Astrocyte of the cerebellum (primary cell): ENCODE measurements around the gene SNX25.
"Not testable (repeated sequence)": the region's sequence is repeated elsewhere in the genome, so short reads cannot be mapped to it uniquely, and the experiment has no call there.

ENCODE experiments used
- DNase-seq: peaks from one replicate; pipeline ENCODE4 v3.0.0-alpha.2; 2011; ENCODE audit warnings: low read depth
- H3K4me3 ChIP-seq: 2 replicates; pipeline ENCODE4 v1.5.1; 2011; ENCODE audit warnings: mild to moderate bottlenecking, low read depth, low read length, moderate library complexity
- CTCF ChIP-seq: IDR thresholded peaks from 2 replicates; pipeline ENCODE4 v1.5.1; 2012; ENCODE audit warnings: low read length, low read depth, moderate library complexity, mild to moderate bottlenecking; ENCODE audit errors: missing control alignments
- in situ Hi-C: cut with HindIII; loops from 2 replicates; pipeline ENCODE4 v1.10.0; 2017; ENCODE audit warnings: low sequenced_read_pairs

Gene SNX25

DNA sequence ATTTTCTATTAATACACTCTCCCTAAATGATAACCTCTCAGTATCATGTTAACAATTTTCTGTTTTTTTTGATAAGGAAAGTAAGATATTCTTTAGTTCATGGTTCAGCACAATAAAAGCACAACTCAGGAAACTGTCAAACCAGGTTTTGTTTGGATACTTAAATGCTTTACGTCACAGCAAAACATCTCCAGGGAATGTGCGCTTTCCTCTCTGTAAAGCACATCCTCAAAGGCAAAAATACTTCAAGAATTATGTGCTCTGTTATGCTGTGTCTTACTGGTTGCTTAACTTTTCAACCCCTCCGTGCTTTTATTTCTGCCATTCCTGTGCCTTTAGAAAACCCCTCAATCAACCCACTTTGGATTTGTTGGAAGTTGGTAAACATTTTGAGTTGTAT is 27.8 kb downstream of the SNX25 start:
- no peak for DNase-seq
- no peak overlapping the region for H3K4me3 ChIP-seq
- no peak for TF ChIP-seq CTCF
- in situ Hi-C loops, result loop anchor here (5.0 kb wide), 1 partner anchor 55 kb away; no protein-coding TSS in a partner anchor

GRCh38 chr4:185238215-185238681 is 28.9 kb downstream of the SNX25 start:
- no peak overlapping the region for H3K4me3 ChIP-seq
- no peak for DNase-seq
- in situ Hi-C loops, result loop anchor here (5.0 kb wide), 1 partner anchor 56 kb away; no protein-coding TSS in a partner anchor
- no peak for TF ChIP-seq CTCF

GRCh38 chr4:185238750-185239149 is 29.4 kb downstream of the SNX25 start:
- TF ChIP-seq CTCF, result no peak
- H3K4me3 ChIP-seq, result no peak overlapping the region
- DNase-seq, result no peak
- in situ Hi-C loops, result loop anchor here (5.0 kb wide), 1 partner anchor 56 kb away; no protein-coding TSS in a partner anchor

DNA sequence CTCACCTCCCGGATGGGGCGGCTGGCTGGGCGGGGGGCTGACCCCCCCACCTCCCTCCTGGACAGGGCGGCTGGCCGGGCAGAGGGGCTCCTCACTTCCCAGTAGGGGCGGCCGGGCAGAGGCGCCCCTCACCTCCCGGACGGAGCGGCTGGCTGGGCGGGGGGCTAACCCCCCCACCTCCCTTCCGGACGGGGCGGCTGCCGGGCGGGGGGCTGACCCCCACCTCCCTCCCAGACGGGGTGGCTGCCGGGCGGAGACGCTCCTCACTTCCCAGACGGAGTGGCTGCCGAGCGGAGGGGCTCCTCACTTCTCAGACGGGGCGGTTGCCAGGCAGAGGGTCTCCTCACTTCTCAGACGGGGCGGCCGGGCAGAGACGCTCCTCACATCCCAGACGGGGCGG is 31.1 kb downstream of the SNX25 start:
- in situ Hi-C loops, H3K4me3 ChIP-seq, DNase-seq: not testable (repeated sequence)

GRCh38 chr4:185242749-185243533 is 33.5 kb downstream of the SNX25 start:
- in situ Hi-C loops, result no loop called here
- TF ChIP-seq CTCF, result no peak
- no peak for DNase-seq
- no peak overlapping the region for H3K4me3 ChIP-seq

DNA sequence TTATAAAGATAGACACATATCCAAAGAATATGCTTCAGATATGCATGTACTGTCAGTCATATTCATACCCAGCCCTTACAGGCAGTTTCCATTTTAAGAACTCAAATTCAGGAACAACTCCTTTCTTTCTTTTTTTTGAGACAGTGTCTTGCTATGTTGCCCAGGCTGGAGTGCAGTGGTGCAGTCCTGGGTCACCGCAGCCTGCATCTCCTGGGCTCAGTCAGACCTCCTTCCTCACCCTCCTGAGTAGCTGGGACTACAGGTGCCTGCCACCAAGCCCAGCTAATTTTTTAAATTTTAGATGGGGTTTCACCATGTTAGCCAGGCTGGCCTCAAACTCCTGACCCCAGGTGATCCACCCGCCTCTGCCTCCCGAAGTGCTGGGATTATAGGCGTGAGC is 34.5 kb downstream of the SNX25 start:
- no peak overlapping the region for H3K4me3 ChIP-seq
- no peak for DNase-seq
- TF ChIP-seq CTCF, result no peak
- in situ Hi-C loops, result no loop called here

- DNase-seq, result no peak
- in situ Hi-C loops, result no loop called here
- no peak for TF ChIP-seq CTCF
Observed at GRCh38 chr4:185244763-185245162, 35.4 kb downstream of the SNX25 start.

More at GRCh38 chr4:185244763-185245162, 35.4 kb downstream of the SNX25 start:
- H3K4me3 ChIP-seq, result no peak overlapping the region
